ENCODE data around the gene FDXACB1. TPM values are rescaled to one million over a fixed set of nuclear protein-coding genes. Genes with fewer than 3 reads are reported as not detected.

Gene FDXACB1
- total and polyA plus RNA-seq, 8 donors: 1.7 to 5.5 (median 4.5) TPM

DNA sequence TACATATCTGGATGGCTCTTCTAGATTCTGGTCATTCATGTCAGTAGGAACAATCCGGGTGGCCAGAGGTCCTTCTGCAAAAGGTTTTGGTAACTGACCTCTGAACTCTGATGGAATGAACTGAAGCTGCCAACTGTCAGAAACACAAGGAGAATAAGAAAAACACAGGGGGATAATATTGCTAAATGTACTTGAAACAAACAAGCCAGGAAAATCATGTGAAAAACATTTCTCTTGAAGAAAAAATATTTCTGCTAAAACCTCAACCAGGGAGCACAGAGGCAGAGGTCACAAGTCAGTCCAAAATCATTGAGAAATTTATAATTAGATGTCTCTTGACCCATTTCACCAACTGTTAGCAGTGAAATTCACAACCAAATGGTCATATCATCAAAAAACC is 42.8 kb downstream of the FDXACB1 start:
- intact Hi-C loops (cut with DNase I): loop anchor here in 1 of 2 donors (10.0 kb wide), 1 partner anchor 61 kb away; no protein-coding TSS in a partner anchor
- H3K27ac ChIP-seq: no peak overlapping the region
- DNase-seq (no peak), ATAC-seq (no peak)
- peaks cover 0 to 44% of the 10 kb centered on the region in 2 donors for H3K36me3 ChIP-seq
- H3K27me3 ChIP-seq: no peaks in the 10 kb centered on the region
- no peaks in the 10 kb centered on the region for H3K9me3 ChIP-seq
- peaks cover 0 to 7% of the 10 kb centered on the region in 2 donors for H3K4me1 ChIP-seq
- TF ChIP-seq, protein P1, sequence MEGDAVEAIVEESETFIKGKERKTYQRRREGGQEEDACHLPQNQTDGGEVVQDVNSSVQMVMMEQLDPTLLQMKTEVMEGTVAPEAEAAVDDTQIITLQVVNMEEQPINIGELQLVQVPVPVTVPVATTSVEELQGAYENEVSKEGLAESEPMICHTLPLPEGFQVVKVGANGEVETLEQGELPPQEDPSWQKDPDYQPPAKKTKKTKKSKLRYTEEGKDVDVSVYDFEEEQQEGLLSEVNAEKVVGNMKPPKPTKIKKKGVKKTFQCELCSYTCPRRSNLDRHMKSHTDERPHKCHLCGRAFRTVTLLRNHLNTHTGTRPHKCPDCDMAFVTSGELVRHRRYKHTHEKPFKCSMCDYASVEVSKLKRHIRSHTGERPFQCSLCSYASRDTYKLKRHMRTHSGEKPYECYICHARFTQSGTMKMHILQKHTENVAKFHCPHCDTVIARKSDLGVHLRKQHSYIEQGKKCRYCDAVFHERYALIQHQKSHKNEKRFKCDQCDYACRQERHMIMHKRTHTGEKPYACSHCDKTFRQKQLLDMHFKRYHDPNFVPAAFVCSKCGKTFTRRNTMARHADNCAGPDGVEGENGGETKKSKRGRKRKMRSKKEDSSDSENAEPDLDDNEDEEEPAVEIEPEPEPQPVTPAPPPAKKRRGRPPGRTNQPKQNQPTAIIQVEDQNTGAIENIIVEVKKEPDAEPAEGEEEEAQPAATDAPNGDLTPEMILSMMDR (IDR thresholded peaks at IDR 0.05): no peak
- no peak overlapping the region for H3K4me3 ChIP-seq

DNA sequence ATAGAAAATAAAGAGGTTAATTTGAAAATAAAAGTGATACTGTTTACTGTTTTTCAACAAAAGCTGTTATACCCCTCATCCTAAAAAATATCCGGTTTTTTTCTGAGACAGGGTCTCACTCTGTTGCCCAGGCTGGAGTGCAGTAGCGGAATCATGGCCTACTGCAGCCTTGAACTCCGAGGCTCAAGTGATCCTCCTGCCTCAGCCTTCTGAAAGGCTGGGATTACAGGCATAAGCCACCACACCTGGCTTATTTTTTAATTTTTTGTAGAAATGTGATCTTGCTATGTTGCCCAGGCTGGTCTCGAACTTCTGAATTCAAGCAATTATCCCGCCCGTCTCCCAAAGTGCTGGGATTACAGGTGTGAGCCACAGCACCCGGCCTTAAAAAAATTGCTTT is 43.3 kb downstream of the FDXACB1 start:
- H3K36me3 ChIP-seq: peaks cover 0 to 49% of the 10 kb centered on the region in 2 donors
- no peaks in the 10 kb centered on the region for H3K27me3 ChIP-seq
- no peaks in the 10 kb centered on the region for H3K9me3 ChIP-seq
- no peak overlapping the region for H3K27ac ChIP-seq
- no peak overlapping the region for H3K4me3 ChIP-seq
- H3K4me1 ChIP-seq: peaks cover 0 to 2% of the 10 kb centered on the region in 2 donors
- ATAC-seq (no peak), DNase-seq (no peak)
- intact Hi-C loops (cut with DNase I): loop anchor here in 1 of 2 donors (10.0 kb wide), 1 partner anchor 61 kb away; no protein-coding TSS in a partner anchor
- TF ChIP-seq, protein P1 (IDR thresholded peaks at IDR 0.05): no peak

DNA sequence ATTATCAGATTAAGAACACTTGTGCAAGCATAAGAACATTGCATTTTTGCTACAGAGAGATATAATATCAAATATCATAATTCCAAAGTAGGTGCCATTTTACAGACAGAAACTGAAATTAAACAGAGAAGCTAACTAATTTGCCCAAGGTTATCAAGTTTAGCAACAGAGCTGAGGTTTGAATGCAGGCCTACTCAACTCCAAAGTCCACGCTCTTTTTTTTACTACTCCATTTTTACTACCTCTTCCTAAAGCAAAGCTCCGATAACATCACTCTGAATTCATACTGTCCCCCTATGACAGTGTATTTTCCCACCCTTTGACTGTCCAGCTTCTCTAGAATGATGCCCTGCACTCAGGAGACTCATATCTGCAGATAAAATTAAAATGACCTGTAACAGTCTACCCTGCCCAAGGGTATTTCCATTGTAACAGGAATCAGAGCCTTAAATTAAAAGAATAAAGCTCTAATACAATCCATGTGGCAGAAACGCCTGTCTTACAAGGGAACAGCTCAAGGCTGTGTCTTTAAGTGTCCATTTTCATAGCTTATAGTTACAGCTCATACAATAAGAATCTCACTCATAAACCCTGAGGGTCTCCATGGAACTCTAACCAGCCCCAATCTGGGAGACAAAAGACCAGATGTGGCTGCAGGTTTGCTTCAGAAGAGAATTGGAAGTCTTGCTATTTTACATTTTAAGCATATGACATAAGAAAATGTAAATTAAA is 44.4 kb downstream of the FDXACB1 start:
- DNase-seq: no peak
- no peaks in the 10 kb centered on the region for H3K9me3 ChIP-seq
- H3K36me3 ChIP-seq: peaks cover 0 to 44% of the 10 kb centered on the region in 2 donors

DNA sequence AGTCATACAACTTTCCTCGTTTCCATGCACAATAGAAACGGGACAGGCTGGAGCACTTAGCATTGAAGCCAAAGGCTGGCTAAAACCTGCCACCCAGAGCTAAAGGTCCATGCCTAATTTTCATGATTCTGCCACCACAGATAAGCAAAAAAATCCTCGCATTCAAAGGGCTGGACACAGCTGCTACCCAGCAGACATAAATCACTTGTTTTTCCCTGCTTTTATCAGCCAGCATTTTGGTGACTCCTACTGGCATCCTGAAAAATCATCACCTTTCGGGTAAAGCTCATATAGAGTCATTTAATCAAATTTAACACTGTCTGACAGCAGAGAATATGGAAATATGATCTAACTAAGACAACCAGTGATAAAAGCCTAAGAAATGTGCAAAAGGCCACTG is 45.4 kb downstream of the FDXACB1 start:
- Histone ChIP-seq H3K27me3 (no peaks in the 10 kb centered on the region), H3K36me3 (peaks cover 0 to 45% of the 10 kb centered on the region in 2 donors), H3K9me3 (no peaks in the 10 kb centered on the region), H3K4me3 (no peak overlapping the region), H3K27ac (no peak overlapping the region), H3K4me1 (no peaks in the 10 kb centered on the region)
- TF ChIP-seq, protein P1 (IDR thresholded peaks at IDR 0.05): no peak
- intact Hi-C loops (cut with DNase I): loop anchor here in 1 of 2 donors (10.0 kb wide), 1 partner anchor 59 kb away; no protein-coding TSS in a partner anchor
- ATAC-seq (no peak), DNase-seq (no peak)

More for the DNA sequence above, 44.4 kb downstream of the FDXACB1 start:
- Histone ChIP-seq H3K4me3 (no peak overlapping the region), H3K4me1 (no peaks in the 10 kb centered on the region), H3K27ac (no peak overlapping the region), H3K27me3 (no peaks in the 10 kb centered on the region)
- ATAC-seq: no peak
- intact Hi-C loops (cut with DNase I): loop anchor here in 1 of 2 donors (10.0 kb wide), 1 partner anchor 60 kb away; no protein-coding TSS in a partner anchor
- TF ChIP-seq, protein P1 (IDR thresholded peaks at IDR 0.05): no peak

DNA sequence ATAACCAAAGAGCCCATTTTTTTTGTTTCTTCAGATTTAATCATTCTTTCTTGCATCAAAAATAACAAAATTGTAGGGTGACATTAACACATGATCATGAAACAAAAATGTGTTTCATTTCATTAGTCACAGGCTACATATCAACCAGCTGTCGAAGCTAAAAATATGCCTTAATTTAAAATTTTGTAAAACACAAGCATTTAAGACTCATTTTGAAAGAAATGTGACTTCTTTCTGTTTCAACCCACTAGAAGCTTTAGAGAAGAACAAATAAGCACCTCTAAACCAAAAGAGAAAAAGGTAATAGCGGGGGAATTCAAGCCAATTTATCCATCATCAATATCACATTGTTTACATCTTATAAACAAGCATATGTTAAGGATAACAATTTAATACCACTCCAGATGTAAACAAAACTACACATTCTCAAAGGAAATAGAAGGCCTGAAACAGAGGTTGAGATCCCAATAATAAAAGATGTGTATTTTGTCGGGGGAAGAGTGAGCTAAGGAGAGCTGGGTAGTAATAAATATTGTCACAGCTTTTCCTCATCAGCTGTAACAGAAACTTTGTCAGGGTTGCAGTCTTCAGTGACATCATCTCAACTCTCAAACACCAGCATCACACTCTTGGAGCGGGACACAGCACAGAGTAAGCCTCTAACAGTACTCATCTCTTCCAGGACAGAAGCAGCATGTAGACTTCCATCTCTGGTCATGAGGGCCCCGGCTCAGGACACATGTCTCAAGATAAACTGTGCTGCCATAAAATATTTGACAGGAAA is 49.6 kb downstream of the FDXACB1 start:
- DNase-seq: no peak
- Histone ChIP-seq H3K27ac (no peak overlapping the region), H3K4me1 (no peaks in the 10 kb centered on the region), H3K4me3 (no peak overlapping the region), H3K36me3 (peaks cover 0 to 25% of the 10 kb centered on the region in 2 donors), H3K9me3 (no peaks in the 10 kb centered on the region), H3K27me3 (no peaks in the 10 kb centered on the region)
- intact Hi-C loops (cut with DNase I): no loop called here
- no peak for ATAC-seq
- TF ChIP-seq, protein P1 (IDR thresholded peaks at IDR 0.05): no peak
